GM10847 (cell line): ENCODE measurements around the gene OSBP.

Source experiments
- POLR2A ChIP-seq: IDR thresholded peaks from 2 replicates; pipeline ENCODE4 v1.6.1; 2011; ENCODE audit not compliant: insufficient read length; ENCODE audit errors: extremely low read depth

Gene OSBP

DNA sequence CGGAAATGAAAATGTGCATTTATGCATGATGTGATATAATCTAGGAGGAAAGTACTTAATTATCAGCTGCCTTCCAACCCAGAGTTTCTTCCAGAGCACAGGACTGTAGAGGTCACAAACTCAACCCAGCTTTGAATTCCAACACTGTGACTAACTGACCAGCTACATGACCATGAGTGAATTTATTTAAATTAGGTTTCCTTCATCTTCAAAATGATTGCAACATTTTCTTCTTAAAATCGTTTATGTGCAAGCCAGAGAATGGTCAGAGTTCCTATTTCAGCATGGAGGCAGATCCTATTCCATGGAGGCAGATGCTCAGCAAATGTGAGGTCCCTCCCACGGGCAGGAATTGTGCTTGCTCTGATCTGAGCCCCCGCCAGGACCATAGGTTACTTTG is 42.4 kb downstream of the OSBP start:
- TF ChIP-seq POLR2A, result no peak

DNA sequence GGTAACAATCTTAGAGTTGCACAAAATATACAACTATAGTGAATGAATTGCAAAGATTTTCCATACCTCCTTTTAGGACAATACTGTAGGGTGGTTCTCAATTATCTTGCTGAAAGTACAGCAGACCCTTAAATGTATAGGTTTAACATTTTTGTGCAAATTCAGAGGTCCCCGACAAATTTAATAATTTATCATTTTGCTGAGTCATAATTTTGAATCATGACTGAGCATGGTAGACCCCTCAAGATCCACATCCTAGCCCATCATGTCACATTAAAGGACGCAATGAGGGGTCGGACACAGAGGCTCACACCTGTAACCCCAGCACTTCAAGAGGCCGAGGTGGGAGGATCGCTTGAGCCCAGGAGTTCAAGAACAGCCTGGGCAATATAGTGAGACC is 43.5 kb downstream of the OSBP start:
- no peak for TF ChIP-seq POLR2A

DNA sequence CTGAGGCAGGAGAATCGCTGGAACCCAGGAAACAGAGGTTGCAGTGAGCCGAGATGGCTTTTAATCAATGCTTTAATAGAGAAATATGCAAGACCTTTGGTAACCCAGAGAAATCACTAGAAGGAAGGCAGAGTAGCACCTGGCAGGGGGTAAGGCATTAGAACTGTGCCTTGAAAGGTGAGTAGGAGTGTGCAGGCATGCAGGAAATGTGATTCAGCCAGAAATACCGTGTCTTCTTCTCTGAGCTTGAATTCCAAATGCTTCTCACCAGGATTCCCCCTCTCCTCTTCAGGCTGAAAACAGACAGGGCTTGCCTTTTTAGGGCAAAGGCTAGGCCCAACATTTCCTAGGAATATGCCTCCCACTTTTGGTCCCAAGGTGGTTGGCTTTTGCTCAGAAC is 53.3 kb downstream of the OSBP start:
- no peak for TF ChIP-seq POLR2A

DNA sequence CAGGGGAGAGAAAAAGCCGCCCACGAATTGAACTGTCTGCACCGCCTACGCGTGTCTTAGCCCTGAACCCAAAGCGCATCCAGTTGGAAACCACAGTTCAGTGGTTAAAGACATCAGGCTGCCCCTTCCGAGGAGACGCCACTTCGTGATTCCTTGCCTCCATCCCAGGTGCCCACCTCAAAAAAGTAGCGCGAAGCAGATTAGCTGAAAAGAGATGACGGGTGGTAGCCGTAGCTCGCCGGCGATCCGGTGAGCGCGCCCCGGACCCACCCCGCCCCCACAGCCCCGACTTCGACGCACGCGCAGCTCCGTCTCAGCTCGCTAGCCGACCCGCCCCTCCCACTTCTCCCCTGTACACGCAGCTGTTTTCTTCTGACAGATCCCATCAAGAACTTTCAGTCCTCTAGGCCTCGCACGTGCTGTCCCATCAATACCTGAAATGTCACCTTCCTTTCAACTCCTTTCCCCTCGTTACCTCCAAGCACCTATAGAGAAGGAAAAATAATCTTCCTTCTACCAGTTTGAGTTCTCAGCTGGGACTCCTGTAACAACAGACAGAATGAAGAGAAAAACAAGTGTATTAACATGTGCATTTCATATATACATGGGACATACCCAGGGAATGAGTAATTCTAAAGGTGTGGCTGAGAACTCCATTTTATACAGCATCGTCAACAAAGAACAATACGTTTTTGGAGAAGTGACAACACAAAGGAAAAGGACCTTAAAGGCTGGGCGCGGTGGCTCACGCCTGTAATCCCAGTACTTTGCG is 54.7 kb downstream of the OSBP start:
- no peak for TF ChIP-seq POLR2A

DNA sequence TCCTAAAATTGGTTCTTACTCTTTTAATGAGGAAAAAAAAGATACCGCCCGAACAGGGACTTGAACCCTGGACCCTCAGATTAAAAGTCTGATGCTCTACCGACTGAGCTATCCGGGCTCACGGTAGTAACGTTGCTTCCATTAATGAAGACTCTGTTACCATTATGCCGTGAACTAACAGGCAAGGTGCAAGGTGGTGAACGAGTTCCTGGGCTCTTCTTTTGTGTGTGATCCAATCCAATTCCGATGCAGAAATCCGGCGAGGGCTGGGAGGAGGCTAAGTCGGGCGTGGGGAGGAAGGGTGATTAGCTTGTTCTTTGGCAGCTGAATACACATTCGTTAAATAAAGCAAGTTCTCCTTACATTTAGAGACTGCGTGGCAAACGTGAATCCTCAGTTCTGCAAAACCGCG is 55.3 kb downstream of the OSBP start:
- no peak for TF ChIP-seq POLR2A

DNA sequence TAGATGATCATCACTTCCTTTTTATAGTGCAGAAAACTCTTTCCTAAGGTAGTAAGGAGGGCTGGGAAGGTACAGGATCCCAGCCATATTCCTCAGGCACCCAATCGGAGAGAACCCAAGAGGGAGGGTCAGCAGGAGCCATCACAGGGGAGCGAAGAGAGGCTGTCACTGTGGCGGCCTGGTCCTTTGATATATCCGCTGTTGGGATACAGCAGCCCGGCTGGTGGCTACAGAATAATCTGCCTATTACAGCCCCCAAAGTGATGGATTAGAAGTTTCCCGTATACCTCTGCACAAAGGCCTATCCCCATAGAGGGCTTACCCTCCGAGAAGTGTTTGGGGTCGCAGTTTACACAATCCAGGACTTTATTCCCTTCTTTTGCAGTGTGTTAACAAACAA is 55.7 kb downstream of the OSBP start:
- TF ChIP-seq POLR2A, result no peak

DNA sequence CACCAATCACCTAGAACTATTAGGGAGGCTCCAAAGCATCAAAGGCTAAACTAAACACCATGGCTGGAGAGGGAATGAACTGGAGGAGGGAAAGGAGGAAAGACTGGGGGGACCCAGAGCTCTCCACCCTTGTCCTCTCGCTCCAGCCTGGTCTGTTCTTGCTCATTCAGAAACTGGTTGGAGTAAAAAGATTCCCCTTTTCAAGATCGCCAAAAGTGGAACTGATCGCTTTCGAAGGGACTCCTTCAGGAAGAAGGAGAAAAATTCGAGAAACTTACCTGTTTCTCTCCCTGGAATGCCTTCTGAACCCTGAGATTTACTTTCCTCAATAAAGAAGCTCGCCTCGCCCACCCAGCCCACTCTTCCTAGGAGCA is 57.3 kb downstream of the OSBP start:
- TF ChIP-seq POLR2A, result no peak

DNA sequence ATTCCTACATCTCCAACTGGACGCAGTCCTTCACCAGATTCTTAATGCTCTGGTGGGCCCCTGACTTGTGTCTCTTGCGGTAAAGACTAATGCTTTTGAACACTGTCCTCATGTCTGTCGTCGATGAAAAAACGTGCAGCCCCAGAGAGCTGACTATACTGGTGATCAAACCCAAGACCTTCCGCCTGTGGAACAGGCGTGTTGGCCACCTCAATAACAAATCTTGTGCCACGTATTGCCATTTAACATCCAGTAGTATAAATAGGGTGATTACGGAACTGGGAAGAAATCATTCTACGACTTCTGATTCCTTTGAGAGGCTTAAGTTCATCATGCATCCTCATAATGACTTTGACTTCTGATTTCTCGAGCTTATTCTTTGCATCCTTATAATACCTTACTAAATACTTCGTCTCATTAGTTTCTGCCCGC is 58.6 kb downstream of the OSBP start:
- TF ChIP-seq POLR2A, result no peak

DNA sequence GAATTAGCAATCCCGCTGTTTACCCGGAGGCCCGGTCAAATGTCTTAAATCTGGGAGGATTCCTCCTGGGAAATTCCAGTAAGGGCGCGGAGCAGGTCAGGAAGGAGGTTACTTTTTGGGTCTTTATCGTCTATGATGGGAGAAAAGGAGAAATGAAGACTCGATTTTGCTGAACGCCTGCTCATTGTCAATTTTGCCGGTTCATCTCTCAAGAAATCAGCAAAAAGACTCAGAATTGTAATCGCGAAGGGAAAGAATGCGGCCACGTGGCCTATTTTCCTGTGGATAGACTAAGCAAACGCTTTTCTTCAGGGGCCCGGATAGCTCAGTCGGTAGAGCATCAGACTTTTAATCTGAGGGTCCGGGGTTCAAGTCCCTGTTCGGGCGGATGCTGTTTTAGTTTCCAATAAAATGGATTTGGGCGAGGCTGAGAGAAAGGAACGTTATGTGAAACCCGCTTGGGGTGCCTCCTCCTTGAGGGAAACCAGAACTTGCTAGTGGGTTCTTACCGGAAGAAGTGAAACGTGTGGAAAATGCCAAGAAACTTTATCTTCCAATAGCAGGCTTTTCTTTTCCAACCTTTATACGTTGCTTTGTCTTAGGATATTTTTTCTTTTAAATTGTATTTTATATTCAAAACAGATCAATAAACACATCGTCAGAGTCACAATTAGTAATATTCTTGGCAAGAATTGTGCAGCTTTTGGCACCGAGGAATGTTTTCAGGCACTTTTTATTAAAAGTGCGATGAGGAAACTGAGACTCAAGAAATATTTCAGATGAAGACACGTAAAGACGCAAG is 59.3 kb downstream of the OSBP start:
- TF ChIP-seq POLR2A, result no peak

DNA sequence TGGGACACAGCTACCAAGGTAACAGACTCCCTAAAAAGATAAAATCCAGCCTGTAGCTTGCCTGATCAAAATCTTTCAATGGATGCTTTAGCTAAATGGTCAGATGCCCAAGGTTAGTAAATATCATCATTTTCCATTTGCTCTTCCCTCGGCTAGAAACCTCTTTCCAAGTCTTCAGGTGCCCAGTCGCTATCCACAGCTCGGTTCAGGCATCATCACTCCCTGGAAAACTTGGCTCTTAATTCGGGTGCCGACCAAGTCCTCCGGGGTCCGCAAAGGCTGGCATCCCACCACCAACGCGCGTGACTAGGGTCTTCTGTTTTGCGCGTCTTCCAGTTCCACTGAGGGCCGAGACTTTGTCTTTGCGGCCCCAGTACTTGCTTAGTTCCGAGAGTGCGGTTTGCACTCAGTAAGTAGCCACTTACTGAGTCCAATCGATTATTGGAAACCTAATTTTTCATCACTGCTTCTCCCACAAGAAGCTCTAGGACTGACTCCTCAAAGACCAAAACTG is 59.9 kb downstream of the OSBP start:
- no peak for TF ChIP-seq POLR2A

DNA sequence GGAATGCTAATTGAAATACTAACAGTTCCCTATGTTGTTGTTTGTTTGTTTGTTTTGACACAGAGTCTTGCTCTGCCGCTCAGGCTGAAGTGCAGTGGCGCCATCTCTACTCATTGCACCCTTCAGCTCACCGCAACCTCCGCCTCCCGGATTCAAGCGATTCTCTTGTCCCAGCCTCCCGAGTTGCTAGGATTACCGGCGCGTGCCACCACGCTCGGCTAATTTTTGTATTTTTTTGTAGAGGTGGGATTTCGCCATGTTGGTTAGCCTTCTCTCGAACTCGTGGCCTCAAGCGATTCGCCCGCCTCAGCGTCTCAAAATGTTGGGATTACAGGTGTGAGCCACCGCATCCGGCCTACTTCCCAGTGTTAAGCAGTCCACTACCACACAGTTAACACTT is 62.3 kb downstream of the OSBP start:
- TF ChIP-seq POLR2A, result no peak

DNA sequence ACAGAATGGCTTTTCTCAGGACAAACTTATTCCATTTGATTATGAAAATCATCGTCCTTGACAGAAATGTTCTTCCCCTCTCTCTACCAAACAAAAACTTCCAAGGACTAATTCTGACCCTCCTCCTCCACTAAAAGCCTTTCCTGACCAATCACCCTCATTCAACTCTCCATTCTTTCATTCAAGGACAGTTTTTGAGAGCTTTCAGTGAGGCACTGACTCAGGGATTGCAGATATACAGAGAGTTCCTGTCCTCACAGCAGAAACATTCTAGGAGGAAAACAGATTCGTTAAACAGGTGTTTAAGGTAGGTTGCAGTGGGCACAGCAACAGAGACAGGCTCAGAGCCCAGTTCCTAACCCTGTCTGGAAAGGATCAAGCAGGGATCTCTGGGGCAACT is 62.7 kb downstream of the OSBP start:
- TF ChIP-seq POLR2A, result no peak

DNA sequence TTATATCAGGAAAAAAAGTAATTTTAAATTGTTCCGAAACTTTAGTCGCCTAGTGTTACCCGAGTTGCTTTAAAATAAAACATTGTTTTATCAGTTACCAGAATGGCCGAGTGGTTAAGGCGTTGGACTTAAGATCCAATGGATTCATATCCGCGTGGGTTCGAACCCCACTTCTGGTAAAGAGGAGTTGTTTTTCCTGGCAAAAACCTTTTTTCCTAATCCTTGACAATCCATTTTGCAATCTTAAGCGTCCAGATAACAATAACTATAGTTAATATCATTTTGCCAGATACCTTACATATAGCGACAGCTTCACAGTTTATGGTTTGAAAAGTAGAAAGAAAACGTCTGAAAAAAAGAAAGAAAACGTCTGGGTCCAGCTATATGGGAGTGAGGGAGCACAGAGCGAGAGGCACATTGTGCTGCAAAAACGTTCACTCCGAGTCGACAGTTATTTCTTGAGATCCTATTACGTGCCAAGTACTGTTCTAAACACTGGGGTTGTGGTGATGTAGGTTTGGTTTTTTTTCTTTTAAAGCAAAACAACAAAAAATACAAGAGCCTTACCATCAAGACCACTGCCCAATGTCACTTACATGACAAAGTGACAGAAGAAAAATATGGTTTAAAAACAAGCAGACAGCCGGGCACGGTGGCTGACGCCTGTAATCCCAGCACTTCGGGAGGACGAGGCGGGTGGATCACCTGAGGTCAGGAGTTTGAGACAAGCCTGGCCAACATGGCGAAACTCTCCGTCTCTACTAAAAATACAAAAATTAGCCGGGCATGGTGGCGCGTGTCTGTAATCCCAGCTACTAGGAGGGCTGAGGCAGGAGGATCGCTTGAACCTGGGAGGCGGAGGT is 63.7 kb downstream of the OSBP start:
- TF ChIP-seq POLR2A, result no peak

DNA sequence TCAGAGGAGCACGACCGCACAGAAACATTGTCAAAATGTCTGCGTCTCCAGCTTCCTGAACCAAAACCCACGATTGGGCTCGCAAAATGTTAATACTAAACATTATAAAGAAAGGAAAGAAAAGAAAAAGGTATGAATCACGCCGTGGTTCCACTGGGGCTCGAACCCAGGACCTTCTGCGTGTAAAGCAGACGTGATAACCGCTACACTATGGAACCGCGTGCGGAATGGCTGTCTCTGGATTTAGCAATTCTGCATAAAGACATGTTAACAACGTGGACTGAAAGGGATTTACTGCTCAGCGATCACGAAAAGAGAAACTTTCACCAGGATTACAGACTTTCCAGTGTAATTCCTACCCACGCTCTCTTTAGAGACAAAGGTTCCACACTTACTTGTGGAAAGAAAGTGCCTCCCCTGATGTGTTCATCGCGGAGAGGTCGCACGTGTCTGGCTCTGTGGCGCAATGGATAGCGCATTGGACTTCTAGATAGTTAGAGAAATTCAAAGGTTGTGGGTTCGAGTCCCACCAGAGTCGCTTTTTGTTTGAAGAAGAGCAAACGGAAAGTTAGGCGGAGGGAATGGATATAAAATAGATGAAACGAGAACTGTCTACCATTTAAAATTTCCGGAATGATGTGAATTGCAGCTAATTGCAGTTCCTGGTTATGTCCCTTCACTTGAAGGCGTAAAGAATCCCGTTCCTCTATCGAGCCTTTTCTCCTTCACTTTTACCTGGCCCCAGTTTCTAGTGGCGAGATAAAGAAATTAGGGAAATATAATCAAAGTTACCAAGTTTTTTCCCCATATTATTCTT is 64.5 kb downstream of the OSBP start:
- TF ChIP-seq POLR2A, result no peak
